Measurements from ENCODE around the gene RANBP9. TPM values are rescaled to one million over a fixed set of nuclear protein-coding genes. Genes with fewer than 3 reads are reported as not detected.

Gene RANBP9
- polyA plus RNA-seq, 3 donors = 46.6 to 48.8 (median 48.0) TPM

DNA sequence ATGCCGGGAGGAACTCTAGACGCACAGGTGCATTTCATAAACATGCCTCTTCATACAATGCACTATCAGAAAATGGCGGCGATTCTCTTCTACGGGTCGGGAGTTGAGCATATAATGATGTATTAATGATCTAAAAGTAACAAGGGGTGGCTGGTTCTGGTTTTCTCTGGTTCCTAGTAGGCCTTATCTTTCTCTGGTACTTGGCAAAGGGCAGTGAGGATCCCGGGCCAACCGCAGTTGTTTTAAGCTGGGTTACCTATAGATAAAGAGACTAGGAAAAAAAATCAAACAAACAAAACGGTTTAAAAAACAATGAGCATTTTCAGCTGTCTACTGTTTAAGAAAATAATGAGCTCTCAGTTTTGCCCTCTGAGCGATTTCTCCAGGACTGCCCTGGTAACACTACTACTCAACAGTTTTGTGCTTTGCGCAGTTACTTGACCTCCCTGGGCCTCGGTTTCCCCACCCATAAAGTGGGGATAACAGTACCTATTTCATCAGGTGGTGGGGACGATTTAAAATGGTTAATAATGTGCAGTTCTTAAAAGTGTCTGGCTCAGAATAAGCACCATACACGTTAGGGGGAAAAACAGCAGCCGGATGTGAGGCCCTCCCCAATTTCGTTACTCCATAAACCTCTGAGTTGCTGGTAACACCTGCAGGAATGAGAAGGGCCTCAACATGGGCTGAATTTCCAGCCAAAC is 138.5 kb downstream of the RANBP9 start:
- DNase-seq (ENCODE audit: low read depth in 3 of 3, low spot score in 2 of 3) = no peak

DNA sequence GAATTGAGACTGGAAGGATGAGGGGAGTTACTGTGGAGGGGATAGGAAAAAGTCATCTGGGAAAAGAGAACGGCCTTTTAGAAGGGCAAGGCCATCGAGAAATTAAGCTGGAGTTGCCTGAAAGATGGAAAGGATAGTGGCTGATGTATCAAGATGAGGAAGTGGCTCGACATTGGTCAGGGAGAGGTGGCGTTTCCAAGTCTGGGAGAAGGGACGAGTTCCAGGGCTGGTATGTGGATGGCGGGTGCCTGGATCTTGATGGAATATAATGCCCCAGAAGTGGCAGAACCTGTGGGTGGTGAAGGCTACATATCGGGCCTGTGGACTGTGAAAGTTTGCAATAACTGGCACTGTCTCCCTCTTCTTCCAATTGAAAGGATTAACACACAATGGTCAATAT is 139.4 kb downstream of the RANBP9 start:
- no peak for DNase-seq (ENCODE audit: low read depth in 3 of 3, low spot score in 2 of 3)

Other genes starting within 250 kb of the RANBP9 start
- gene GFOD1, start 224.2 kb downstream of the RANBP9 start, polyA plus RNA-seq (ENCODE audit: insufficient read length in 3 of 3) = 1 to 10 TPM; 1.5 to 1.9 (median 1.5) TPM
- 10 to 100 TPM; 15.5 to 19.9 (median 18.8) TPM for gene SIRT5, start 137.2 kb downstream of the RANBP9 start, polyA plus RNA-seq (ENCODE audit: insufficient read length in 3 of 3)
- 100 to 1,000 TPM in 1 of 3 donors, 10 to 100 TPM in 2; 94.6 to 101 (median 97.3) TPM for gene NOL7, start 96.5 kb downstream of the RANBP9 start, polyA plus RNA-seq (ENCODE audit: insufficient read length in 3 of 3)
- 10 to 100 TPM; 58.5 to 63.1 (median 62.1) TPM for gene MCUR1, start 102.7 kb upstream of the RANBP9 start, polyA plus RNA-seq (ENCODE audit: insufficient read length in 3 of 3)
- 1 to 10 TPM; 3.2 to 3.9 (median 3.4) TPM for gene RNF182, start 213.1 kb upstream of the RANBP9 start, polyA plus RNA-seq (ENCODE audit: insufficient read length in 3 of 3)

Data from right renal cortex interstitium (tissue), 3 donors.